ENCODE data around the gene MAPK7.
"Not testable (repeated sequence)": the region's sequence is repeated elsewhere in the genome, so short reads cannot be mapped to it uniquely, and the experiment has no call there.

Gene MAPK7

DNA sequence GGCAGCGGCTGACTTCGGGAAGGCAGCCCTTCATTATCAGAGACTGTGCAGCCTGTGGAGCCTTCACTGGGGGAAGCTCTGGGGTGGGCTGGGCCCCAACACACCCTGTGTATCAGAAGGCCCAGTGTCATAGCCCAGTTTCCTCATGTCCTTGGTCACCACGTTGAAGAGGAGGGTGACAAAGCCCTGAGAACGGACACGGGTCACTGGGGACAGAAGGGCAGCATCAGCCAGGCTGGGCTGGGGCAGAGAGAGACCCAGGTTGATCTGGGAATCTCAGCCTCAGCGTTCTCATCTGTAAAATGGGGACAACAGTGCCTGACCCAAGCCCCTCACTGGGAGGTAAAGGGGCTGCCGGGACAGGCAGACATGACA, 35.1 kb upstream of the MAPK7 start:
- DNase-seq (ENCODE audit: low read depth in 3 of 3), result no peak

DNA sequence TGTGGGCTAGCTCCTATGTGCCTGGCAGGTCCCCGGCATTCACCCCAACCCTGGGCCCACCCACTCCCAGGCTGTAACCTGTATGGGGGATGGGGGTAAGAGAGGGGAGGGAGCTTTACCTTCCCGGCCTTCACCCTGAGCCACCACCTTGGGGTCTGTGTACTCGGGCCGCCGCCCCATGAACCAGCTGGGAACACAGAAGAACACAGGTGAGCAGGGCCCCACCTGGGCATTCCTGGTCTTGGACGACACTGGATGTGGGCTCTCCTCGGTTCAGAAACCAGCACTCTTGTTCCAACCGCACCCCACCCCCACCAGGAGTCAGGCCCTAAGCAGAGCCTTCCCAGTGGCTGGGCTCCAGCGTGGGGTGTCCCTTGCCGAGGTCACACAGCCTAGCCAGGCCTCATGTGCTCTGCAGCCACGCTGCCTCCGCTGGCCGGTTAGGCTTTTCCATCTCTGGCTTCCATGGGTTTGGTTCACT, 34.6 kb upstream of the MAPK7 start:
- DNase-seq (ENCODE audit: low read depth in 3 of 3), result no peak

DNA sequence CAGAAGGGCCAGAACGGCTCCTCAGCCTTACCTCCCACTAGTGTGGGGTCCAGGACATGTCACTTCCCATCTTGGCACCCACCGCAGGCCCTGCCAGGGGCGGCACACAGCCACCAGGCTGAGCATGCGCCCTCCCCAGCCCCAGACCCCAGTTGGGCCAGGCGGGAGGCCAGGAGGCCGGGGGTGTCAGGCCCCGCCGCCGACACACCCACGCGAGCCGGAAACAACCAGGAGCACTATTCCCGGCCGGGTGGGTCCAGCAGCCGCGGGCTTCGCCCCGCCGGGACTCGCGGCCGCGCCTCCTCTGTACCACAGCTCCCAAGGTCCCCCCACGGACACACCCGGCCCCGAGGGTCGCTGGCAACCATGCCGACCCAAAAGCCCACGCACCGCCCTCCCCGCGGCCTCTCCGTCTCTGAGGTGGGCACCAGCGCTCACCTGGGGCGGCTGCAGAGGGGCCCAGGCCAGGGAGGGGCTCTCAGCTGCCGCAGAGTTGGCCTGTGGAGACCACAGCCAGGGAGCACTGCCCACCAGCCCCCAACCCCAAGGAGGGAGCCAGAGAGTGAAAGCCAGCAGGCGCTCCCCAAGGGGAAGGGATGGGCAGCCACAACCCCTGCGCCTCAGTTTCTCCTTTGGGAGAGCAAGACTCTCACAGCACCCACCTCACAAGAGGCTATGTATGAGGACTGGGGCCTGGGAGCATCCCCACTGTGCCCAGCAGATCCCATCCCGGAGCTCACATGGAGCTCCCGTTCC, 33.8 kb upstream of the MAPK7 start:
- DNase-seq (ENCODE audit: low read depth in 3 of 3), result no peak

DNA sequence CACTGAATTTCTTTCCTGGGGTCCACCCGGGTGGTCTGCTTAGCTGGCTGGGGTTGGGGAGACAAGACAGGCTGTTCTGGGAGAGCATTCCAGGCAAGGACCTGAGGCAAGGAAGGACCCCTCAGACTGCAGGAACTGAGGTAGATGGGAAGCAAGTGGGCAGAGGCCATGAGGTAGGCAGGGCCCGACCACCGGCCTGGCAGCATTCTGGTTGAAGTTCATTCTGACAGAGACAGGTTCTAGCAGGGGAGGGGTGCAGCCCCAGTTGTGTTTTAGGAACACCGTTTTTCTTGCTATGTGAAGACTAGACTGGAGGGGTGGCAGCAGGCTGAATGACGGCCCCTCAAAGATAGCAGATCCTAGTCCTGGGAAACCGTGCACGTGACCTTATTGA, 33.2 kb upstream of the MAPK7 start:
- no peak for DNase-seq (ENCODE audit: low read depth in 3 of 3)

DNA sequence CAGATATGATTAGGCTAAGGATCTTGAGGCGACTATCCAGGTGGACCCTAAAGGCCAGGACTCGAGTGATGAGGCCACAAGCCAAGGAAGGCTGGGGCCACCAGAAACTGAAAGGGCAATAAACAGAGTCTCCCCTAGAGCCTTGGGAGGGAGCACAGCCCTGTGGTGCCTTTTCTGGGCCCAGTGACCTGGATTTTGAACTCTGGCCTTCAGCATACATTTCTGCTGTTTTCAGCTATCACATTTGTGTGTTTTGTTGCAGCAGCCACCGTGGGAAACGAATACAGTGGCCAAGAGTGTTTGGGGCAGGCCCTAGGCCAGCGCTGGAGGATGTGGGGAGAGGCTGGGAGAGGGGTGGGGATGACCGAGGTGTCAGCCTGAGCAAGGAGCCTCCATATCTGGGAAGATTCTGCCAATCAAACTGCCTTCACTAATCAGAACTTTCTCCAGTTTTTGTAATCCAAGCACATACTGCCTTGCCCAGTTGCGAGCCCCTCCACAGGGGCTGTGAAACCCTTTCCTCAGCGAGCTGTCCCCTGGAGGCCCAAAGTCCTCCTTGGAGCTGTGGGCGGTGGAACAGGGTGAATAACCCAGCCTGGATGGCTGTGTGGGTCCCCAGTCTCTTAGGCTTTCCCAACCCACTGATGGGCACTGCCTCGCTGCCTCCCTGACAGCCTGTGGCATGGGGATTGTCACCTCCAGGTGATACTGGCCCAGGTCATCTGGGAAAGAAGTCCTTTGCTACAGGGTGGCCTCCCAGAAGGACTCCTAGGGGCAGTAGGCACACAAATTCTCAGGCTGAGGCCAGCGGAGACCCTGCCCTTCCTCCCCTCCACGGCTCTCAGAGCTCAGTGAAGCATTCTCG, 32.6 kb upstream of the MAPK7 start:
- no peak for DNase-seq (ENCODE audit: low read depth in 3 of 3)

DNA sequence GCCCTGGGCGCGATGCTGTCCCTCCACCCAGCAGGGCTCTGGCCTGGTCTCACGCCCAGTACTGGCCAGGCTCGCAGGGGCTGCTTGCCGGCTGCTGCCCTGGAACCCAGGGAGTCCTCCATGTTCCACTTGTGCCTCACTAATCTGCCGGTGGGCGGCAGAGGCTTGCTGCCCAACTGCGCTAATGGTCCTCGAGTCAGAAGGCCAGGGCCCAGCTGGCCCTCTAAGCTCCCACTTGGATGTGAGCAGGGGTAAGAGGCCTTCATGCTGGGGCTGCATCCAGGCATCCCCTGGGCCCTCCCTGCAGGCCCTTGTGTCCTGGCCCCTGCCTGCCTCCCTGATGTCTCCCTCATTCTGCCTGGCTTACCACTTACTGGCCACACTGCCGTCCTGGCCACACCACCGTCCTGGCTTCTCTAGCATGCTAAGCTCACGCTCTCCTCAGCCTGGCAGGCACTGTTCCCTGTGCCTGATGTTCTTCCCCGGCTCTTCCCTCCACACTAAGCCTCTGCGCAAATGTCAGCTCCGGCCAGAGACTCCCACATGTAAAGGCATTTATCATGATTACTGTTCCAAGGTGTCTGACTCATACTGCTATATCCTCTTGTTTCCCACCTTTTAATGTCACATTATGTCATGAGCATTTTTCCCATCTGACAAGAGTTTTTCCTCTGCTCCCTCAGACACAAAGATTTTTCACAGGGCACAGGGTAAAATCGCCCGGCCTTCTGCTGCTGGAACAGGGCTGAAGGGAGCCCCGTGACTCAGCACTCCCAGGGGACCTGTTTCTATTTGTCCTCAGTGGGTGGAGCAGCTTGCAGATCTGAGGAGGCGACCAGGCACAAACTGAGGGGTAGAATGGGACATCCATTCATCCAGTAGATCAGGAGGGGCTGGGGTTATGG, 31.7 kb upstream of the MAPK7 start:
- no peak for DNase-seq (ENCODE audit: low read depth in 3 of 3)

DNA sequence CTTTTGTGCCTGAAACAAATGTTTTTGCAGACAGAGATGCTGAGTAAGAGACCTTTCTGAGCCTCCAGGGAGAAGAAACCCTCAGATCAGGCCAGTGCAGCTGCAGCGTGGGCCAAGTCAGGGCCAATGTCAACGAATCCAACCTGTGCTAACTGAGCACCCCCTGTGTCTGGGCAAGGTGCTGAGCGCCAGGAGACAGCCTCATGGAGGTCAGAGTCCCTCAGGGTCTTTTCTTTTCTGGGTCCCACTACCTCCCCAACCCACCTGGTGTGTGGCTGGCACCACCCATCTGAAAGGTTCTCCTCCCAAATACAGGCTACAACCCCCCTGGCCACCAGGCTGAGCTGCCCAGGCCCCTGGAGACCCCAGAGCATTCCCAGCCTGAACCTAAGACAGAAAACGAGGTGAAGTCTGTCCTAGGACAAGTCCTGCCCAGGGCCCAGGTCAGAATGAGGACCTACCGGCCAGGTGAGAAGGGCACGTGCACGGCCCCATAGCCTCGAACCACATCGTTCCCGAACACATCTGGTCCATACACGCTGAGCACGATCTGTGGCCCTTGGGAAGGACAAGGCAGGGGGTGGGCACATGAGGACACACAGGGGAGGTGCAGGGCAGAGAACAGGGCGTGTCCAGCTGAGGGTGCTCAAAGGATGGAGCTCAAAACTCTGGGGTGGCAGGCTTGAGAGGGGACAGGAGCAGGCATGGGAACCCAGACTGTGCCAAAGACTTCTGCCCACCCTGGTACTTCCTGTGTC, 30.8 kb upstream of the MAPK7 start:
- DNase-seq (ENCODE audit: low read depth in 3 of 3), result no peak

DNA sequence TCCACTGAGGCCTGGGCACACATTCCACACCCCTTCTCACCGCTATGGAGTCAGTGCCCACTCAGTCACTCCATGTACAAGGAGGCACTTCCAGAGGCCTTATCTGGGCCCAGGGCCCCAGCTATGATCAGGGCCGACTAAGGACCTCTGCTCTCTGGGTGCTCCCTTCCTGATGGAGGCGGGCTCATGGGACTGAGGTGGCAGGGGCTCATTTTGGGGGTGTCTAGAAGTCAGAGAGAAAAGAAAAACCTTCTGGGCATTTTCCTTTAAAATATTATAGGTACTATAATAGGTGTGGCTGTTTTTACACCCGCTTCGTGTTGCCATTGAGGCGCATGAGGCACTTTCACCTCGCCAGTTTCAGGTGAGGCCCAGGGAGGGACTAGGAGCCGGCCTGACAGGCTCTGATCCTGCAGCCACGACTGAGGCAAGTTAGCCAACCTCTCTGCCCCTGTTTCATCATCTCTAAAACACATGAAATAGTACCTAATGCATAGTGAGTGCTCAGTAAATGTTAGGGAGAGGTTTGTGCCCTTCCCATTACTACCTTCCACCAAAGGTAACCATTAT, 30.1 kb upstream of the MAPK7 start:
- no peak for DNase-seq (ENCODE audit: low read depth in 3 of 3)

DNA sequence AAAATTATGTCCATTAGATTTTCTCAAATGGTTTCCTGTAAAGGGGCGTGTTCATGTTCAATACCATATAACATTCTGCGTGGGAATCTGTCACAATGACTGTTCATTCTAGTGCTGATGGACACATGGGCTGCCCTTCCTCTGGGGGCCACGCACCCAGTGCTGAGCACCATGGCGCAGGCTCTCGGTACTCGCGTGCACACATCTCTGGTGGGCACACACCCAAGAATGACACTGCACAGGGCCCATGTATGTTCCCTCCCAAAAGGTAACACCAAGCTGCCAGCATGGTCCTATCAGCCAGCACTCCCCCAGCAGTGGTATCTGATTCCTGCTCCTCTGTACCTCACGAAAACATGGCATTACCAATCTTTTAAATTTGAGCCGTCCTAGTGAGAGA, 29.5 kb upstream of the MAPK7 start:
- no peak for DNase-seq (ENCODE audit: low read depth in 3 of 3)

DNA sequence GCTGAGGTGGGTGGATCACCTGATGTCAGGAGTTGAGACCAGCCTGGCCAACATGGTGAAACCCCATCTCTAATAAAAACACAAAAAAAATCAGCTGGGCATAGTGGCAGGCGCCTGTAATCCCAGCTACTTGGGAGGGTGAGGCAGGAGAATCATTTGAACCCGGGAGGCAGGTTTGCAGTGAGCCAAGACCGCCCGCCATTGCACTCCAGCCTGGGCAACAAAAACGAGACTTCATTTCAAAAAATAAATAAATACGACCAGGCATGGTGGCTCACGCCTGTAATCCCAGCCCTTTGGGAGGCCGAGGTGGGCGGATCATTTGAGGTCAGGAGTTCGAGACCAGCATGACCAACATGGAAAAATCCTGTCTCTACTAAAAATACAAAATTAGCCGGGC, 24.9 kb upstream of the MAPK7 start:
- DNase-seq (ENCODE audit: low read depth in 3 of 3), result not testable (repeated sequence)

DNA sequence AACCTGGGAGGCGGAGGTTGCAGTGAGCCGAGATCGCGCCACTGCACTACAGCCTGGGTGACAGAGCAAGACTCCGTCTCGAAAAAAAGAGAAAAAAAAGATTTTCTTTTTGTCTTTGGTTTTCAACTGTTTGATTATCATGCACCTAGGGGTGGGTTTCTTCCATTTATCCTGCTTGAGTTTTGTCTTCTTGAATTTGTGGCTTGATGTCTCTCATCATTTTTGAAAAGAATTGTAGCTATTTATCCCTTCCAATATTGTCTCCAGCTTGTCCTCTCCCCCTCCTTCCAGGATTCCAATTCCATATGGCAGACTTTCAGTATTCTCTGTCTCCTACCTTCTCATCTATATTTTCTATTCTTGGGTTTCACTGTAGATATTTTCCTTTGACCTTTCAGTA, 23.6 kb upstream of the MAPK7 start:
- DNase-seq (ENCODE audit: low read depth in 3 of 3), result no peak

DNA sequence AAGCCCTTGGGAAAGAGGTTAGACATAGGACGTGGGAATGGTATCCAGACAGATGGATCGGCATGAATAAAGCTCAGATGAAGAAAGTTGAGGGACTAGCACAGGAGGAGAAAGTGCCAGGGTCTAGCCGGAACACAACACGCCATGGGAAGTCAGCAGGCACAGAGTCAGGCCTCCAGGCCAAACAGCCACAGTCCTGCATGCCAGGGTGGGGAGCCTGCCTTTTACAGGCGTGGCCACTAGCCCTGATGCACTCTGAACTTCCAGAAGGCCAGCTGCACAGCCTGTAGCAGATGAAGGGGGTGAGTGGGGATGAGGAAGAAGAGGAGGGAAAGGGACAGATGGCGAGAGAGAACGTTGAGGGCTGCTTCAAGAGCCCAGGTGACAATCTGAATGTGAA, 20.9 kb upstream of the MAPK7 start:
- DNase-seq (ENCODE audit: low read depth in 3 of 3), result no peak

DNA sequence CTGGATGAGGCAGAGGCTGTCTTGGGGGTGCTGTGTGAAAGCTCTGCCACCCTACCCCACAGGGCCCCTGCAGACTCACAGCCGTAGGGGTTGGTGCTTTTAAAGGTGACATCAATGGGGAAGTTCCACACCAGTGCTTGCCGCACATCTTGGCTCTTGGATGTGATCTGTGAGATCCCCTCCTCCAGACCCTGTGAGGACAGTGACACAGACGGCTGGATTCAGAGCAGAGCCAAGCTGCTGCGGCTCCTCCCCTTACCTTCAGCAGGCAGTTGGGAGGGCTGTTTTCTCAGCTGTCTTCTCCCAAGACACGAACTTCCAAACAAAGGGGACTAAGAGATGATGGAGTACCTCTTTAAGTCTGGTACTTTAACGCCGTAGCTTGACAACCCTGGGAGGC, 20.5 kb upstream of the MAPK7 start:
- DNase-seq (ENCODE audit: low read depth in 3 of 3), result no peak

DNA sequence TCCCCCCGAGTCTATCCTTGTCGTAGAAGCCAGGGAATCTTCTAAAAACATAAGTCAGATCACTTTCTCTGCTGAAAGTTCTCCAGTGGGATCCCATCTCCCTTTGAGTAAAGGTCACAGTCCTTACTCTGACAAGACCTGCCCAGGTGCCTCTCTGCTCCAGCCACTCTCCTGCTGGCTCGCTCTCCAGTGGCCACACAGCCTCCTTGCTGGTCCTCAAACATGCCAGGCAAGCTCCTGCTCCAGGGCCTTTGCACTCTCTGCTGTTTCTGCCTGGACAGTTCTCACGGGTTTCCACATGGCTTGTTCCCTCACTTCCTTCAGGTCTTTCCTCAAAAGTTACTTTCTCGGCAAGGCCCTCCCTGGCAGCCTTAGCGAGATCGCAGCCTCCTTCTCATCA, 19.1 kb upstream of the MAPK7 start:
- no peak for DNase-seq (ENCODE audit: low read depth in 3 of 3)

DNA sequence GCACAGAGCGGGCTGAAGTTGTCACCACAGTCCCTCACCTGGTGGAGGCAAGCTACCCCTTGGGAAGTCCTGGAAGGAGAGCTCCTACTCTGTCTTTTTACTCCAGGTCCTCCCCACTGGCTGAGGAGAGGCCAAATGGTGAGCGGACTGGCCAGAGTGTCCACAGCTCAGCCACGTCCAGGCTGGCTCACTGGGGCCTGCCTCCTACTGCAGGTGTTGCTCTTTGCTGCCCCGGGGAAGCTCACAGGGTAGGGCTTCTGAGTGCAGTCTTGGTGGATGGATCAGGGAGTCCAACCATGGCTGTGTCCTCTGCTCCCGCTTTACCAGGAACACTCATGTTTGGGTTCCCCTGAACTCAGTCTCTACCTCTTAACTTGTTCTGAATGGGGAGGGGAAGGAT, 18.4 kb upstream of the MAPK7 start:
- DNase-seq (ENCODE audit: low read depth in 3 of 3), result no peak

DNA sequence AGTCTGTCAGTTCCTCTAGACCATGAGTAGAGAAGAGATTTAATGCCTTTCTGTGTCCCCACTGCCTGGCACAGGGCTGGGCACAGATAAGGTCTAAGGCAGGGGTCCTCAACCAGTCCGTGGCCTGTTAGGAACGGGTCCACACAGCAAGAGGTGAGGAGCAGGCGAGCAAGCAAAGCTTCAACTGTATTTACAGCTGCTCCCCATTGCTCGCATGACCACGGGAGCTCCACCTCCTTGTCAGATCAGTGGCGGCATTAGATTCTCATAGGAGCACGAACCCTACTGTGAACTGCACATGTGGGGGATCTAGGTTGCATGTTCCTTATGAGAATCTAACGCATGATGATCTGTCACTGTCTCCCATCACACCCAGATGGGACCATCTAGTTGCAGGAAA, 17.5 kb upstream of the MAPK7 start:
- no peak for DNase-seq (ENCODE audit: low read depth in 3 of 3)

DNA sequence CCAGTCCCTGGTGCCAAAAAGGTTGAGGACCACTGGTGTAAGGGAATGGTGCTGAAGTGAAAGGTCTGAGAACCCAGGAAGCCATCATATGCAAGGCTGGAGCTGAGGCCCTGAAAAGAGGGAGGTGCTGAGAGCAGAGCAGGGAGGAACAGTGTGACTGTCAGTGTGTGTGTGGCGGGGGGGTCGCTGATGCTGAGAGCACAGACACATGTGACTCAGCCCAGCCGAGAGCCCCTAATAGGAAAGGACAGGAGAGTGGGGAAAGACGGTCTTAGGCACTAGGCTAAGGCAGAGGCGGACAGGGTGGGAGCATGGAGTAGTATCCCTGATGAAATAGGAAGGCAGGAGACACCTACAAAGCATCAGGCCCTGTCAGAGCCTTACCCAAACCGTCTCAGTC, 17.0 kb upstream of the MAPK7 start:
- no peak for DNase-seq (ENCODE audit: low read depth in 3 of 3)

DNA sequence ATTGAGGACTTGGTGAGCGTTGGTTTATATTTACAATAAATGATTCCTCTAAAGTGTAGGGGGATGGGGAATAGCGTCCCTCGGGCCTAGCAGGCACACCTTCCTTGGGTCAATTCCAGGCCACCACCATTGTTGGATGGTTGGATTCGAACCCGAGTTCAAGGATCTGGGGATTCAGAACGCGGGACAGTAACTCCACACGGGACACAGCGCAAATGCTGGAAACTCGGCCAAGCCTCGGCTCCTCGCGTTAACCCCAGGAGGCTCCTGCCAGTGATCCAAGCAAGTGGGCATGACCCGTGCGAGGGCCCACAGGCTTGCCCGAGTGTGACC, 16.4 kb upstream of the MAPK7 start:
- DNase-seq (ENCODE audit: low read depth in 3 of 3), result no peak

DNA sequence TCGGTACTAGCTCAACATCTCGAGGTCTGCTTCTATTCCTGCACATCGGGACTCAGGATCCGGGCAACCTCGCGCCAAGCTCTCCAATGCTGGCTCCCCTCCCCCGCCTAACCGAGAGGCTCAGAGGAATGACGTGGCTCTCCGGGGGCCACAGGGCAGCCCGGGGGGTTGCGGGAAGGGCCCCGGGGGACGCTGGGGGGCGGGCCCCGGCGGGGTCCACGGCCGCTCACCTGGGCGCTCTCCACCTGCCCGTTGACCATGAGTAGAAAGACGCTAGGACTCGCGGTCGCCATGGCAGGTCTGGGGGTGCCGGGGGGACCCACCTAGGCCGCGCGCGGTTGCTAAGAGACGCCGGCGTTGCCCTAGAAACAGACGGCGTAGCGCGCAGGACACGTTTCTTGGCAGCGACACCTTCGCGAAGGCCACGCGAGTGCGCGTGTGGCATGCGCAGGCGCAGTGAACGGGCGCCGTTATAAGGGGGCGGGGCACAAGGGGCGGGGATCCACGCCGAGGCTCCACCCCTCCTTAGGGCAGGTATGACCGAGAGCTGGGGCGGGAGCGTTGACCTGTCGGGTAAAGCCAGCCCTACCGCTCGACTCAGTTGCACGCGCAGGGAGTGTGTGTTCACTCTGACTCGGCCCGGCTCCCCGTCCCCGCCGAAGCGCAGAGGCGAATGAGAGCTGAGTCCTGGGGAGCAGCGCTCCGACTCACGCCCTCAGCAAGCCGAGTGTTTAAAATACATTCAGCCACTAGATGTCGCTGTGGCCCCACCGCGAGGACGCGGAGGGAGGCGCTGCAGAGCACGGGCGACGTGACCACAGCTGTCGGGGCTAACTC, 15.8 kb upstream of the MAPK7 start, which contains the start of gene B9D1:
B9D1 (minus strand) TSS at position 447 of the 837 bp plus-strand sequence; CDS start at position 293, 154 bp downstream.
- DNase-seq (ENCODE audit: low read depth in 3 of 3), result peak; percentile 79 to 86 (median 83)

DNA sequence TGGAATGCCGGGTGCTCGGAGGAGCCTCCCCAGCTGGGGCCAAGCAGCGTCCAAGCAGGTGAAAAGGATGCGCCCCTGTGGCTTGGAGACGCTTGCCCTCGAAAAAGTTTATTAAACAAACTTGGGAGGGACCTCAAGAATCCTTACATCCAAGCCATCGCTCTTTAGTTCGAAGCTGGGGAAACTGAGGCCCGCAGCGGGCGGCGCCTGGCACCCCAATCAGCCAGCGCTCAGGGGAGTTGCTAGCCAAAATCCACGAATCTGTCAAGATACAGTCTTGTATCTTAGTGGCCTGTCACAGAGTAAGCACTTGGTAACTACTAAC, 15.2 kb upstream of the MAPK7 start:
- DNase-seq (ENCODE audit: low read depth in 3 of 3), result no peak

Measured in stimulated activated CD4-positive, alpha-beta T cell treated with anti-CD3 and anti-CD28 coated beads, TNF-alpha, amount 100 ng/mL, for 48 hours (primary cell).